GM18507 (cell line): Measurements from ENCODE around the gene EIF2A.
"Not testable (repeated sequence)": the region's sequence is repeated elsewhere in the genome, so short reads cannot be mapped to it uniquely, and the experiment has no call there.

Source experiments
- DNase-seq: peaks from one replicate; pipeline ENCODE4 v3.0.0; 2011; ENCODE audit warnings: low read depth; ENCODE audit not compliant: insufficient read length; ENCODE audit errors: extremely low spot score
- FAIRE-seq: peaks from 2 replicates; lab custom pipeline; 2011; peaks lifted over from hg19 to GRCh38; lab: Jason Lieb, UNC

EIF2A gene

GRCh38 chr3:150546226-150547044 lies at the start of gene EIF2A, which contains the start of gene SERP1:
EIF2A (plus strand) TSS chr3:150546787; CDS start chr3:150546803, 16 bp downstream.
SERP1 (minus strand) TSS chr3:150546496; CDS start chr3:150546135, 361 bp downstream.
- DNase-seq (peak; percentile 86), FAIRE-seq (peak; percentile 99)

GRCh38 chr3:150497956-150498355 lies 48.6 kb upstream of the EIF2A start:
- no peak for FAIRE-seq
- DNase-seq, result no peak

GRCh38 chr3:150500960-150501359 lies 45.6 kb upstream of the EIF2A start:
- FAIRE-seq, DNase-seq: not testable (repeated sequence)

- FAIRE-seq (no peak), DNase-seq (no peak)
Measured at GRCh38 chr3:150503402-150504099, 43.0 kb upstream of the EIF2A start.

GRCh38 chr3:150504483-150504882 lies 42.1 kb upstream of the EIF2A start:
- no peak for DNase-seq
- FAIRE-seq, result no peak

GRCh38 chr3:150508401-150508800 lies 38.2 kb upstream of the EIF2A start:
- DNase-seq, result no peak
- FAIRE-seq, result no peak

GRCh38 chr3:150509780-150510179 lies 36.8 kb upstream of the EIF2A start:
- DNase-seq (no peak), FAIRE-seq (no peak)

- DNase-seq, result no peak
- no peak for FAIRE-seq
Measured at GRCh38 chr3:150511122-150511821, 35.3 kb upstream of the EIF2A start.

- DNase-seq, result no peak
- FAIRE-seq, result no peak
Measured at GRCh38 chr3:150515210-150515609, 31.4 kb upstream of the EIF2A start.

GRCh38 chr3:150519026-150519425 lies 27.6 kb upstream of the EIF2A start:
- FAIRE-seq (no peak), DNase-seq (no peak)

GRCh38 chr3:150520408-150520807 lies 26.2 kb upstream of the EIF2A start:
- no peak for FAIRE-seq
- no peak for DNase-seq

- DNase-seq, result no peak
- FAIRE-seq, result no peak
Measured at GRCh38 chr3:150521463-150521862, 25.1 kb upstream of the EIF2A start.

GRCh38 chr3:150523538-150523937 lies 23.0 kb upstream of the EIF2A start:
- DNase-seq (no peak), FAIRE-seq (no peak)

- DNase-seq (no peak), FAIRE-seq (no peak)
Measured at GRCh38 chr3:150527464-150528255, 18.9 kb upstream of the EIF2A start.

GRCh38 chr3:150528354-150528797 lies 18.2 kb upstream of the EIF2A start:
- DNase-seq, result no peak
- FAIRE-seq, result peak; percentile 15

- DNase-seq, result no peak
- no peak for FAIRE-seq
Measured at GRCh38 chr3:150531775-150532174, 14.8 kb upstream of the EIF2A start.

- DNase-seq (no peak), FAIRE-seq (no peak)
Measured at GRCh38 chr3:150535204-150535603, 11.4 kb upstream of the EIF2A start.

GRCh38 chr3:150538324-150539208 lies 8.0 kb upstream of the EIF2A start:
- DNase-seq (no peak), FAIRE-seq (no peak)
